Nucleus accumbens (tissue), 56 donors: ENCODE measurements around the gene MAST2.
"Not testable (repeated sequence)": the region's sequence is repeated elsewhere in the genome, so short reads cannot be mapped to it uniquely, and the experiment has no call there.

Experiments used
- DNase-seq, 56 donors: peaks; one replicate each; lab custom pipeline; 2025; lab: John Stamatoyannopoulos, UW

Gene MAST2

GRCh38 chr1:45890078-45890477, 86.7 kb downstream of the MAST2 start:
- no peak for DNase-seq

GRCh38 chr1:45891087-45891486, 87.7 kb downstream of the MAST2 start:
- no peak for DNase-seq

- peak in 1 of 56 donors; percentile 8 for DNase-seq
These were observed 88.8 kb downstream of the MAST2 start for GRCh38 chr1:45892068-45892785.

- DNase-seq = no peak
These were observed 90.9 kb downstream of the MAST2 start for GRCh38 chr1:45894331-45894730.

GRCh38 chr1:45894921-45895320, 91.5 kb downstream of the MAST2 start:
- no peak for DNase-seq

- no peak for DNase-seq
These were observed 92.0 kb downstream of the MAST2 start for GRCh38 chr1:45895406-45895805.

GRCh38 chr1:45906883-45907282, 103.5 kb downstream of the MAST2 start:
- DNase-seq = no peak

GRCh38 chr1:45908611-45909140, 105.3 kb downstream of the MAST2 start:
- DNase-seq = no peak

- DNase-seq = no peak
These were observed 108.2 kb downstream of the MAST2 start for GRCh38 chr1:45911634-45912033.

- DNase-seq = peak in 33 of 56 donors; percentile 1 to 69 (median 14)
These were observed 109.8 kb downstream of the MAST2 start for GRCh38 chr1:45913183-45913683.

GRCh38 chr1:45913731-45914501, 110.5 kb downstream of the MAST2 start:
- DNase-seq = peak in 1 of 56 donors; percentile 37

- DNase-seq = no peak
These were observed 111.4 kb downstream of the MAST2 start for GRCh38 chr1:45914836-45915235.

GRCh38 chr1:45922374-45922773, 119.0 kb downstream of the MAST2 start:
- DNase-seq = no peak

- no peak for DNase-seq
These were observed 119.4 kb downstream of the MAST2 start for GRCh38 chr1:45922813-45923212.

- DNase-seq = no peak
These were observed 119.9 kb downstream of the MAST2 start for GRCh38 chr1:45923343-45923742.

- no peak for DNase-seq
These were observed 121.3 kb downstream of the MAST2 start for GRCh38 chr1:45924736-45925135.

GRCh38 chr1:45925728-45926287, 122.4 kb downstream of the MAST2 start:
- DNase-seq = no peak

- DNase-seq = no peak
These were observed 122.9 kb downstream of the MAST2 start for GRCh38 chr1:45926330-45926729.

- DNase-seq = not testable (repeated sequence)
These were observed 124.0 kb downstream of the MAST2 start for GRCh38 chr1:45927231-45927915.

GRCh38 chr1:45928486-45929205, 125.2 kb downstream of the MAST2 start:
- DNase-seq = no peak
